ENCODE data around the gene DISC1. TPM values are rescaled to one million over a fixed set of nuclear protein-coding genes. Genes with fewer than 3 reads are reported as not detected.

Gene DISC1
- polyA plus RNA-seq, 1 donor from 2014 or later = 0.84 TPM

DNA sequence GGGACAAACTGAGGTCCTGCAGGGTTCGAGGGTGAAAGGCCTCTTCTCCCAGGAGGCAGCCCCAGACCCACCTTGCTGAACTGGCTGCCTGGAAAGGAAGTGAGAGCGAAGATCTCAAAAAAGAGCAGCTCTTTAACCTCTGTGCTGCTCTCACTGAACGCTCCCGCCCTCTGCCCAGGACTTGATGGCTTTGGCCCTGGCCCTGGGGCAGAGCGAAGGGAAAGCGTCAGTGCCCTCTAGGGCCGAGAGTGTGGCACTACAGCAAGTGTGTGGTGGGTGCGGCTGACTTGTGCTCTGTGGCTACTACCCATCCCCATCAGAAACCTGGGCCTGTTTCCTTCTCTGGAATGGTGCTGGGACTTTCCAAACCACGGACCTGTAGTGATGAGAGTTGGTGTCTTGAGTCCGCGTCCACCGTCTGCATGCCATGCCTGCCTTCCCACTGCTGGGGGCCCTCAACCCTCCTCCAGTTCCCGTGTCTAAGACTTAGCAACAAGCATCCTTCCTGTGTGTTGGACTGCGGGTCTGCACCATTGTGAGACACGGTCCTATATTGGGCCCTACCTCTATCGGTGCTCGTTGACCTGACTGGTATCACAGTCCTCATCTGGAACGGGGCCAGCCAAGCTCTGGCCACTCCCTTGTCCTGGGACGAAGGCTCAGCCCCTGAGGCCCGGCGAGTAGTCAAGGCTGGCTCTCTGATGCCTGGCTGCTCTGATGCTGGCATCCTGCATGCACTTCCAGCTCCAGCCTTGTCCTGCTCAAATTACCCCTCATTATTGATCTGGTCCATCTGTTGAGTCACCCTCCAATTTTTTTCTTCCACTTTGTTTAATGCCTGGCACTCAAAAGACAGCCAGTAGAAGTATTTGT lies 180.3 kb downstream of the DISC1 start:
- no peaks in the 10 kb centered on the region for H3K27me3 ChIP-seq (ENCODE audit: insufficient read depth, low read depth, low read length)
- no peaks in the 10 kb centered on the region for H3K36me3 ChIP-seq (ENCODE audit: insufficient read depth, low read length)
- no peak overlapping the region for H3K27ac ChIP-seq (ENCODE audit: low read length)
- TF ChIP-seq MXI1 (conservative IDR thresholded peaks at IDR 0.05; ENCODE audit: poor library complexity, severe bottlenecking) (no peak), TAF1 (IDR thresholded peaks at IDR 0.05; ENCODE audit: low read depth) (no peak), RAD21 (conservative IDR thresholded peaks at IDR 0.05) (no peak), EP300 (conservative IDR thresholded peaks at IDR 0.05; ENCODE audit: poor library complexity, severe bottlenecking) (no peak), EZH2 (IDR thresholded peaks at IDR 0.05; ENCODE audit: borderline replicate concordance, insufficient read depth, low read length, poor library complexity, severe bottlenecking) (no peak), POLR2AphosphoS5 (IDR thresholded peaks at IDR 0.05) (no peak), SMC3 (conservative IDR thresholded peaks at IDR 0.05; ENCODE audit: poor library complexity) (no peak)
- TF ChIP-seq, protein P1, sequence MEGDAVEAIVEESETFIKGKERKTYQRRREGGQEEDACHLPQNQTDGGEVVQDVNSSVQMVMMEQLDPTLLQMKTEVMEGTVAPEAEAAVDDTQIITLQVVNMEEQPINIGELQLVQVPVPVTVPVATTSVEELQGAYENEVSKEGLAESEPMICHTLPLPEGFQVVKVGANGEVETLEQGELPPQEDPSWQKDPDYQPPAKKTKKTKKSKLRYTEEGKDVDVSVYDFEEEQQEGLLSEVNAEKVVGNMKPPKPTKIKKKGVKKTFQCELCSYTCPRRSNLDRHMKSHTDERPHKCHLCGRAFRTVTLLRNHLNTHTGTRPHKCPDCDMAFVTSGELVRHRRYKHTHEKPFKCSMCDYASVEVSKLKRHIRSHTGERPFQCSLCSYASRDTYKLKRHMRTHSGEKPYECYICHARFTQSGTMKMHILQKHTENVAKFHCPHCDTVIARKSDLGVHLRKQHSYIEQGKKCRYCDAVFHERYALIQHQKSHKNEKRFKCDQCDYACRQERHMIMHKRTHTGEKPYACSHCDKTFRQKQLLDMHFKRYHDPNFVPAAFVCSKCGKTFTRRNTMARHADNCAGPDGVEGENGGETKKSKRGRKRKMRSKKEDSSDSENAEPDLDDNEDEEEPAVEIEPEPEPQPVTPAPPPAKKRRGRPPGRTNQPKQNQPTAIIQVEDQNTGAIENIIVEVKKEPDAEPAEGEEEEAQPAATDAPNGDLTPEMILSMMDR (IDR thresholded peaks at IDR 0.05; ENCODE audit: poor library complexity, severe bottlenecking) = no peak
- TF ChIP-seq, protein P2, sequence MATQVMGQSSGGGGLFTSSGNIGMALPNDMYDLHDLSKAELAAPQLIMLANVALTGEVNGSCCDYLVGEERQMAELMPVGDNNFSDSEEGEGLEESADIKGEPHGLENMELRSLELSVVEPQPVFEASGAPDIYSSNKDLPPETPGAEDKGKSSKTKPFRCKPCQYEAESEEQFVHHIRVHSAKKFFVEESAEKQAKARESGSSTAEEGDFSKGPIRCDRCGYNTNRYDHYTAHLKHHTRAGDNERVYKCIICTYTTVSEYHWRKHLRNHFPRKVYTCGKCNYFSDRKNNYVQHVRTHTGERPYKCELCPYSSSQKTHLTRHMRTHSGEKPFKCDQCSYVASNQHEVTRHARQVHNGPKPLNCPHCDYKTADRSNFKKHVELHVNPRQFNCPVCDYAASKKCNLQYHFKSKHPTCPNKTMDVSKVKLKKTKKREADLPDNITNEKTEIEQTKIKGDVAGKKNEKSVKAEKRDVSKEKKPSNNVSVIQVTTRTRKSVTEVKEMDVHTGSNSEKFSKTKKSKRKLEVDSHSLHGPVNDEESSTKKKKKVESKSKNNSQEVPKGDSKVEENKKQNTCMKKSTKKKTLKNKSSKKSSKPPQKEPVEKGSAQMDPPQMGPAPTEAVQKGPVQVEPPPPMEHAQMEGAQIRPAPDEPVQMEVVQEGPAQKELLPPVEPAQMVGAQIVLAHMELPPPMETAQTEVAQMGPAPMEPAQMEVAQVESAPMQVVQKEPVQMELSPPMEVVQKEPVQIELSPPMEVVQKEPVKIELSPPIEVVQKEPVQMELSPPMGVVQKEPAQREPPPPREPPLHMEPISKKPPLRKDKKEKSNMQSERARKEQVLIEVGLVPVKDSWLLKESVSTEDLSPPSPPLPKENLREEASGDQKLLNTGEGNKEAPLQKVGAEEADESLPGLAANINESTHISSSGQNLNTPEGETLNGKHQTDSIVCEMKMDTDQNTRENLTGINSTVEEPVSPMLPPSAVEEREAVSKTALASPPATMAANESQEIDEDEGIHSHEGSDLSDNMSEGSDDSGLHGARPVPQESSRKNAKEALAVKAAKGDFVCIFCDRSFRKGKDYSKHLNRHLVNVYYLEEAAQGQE (IDR thresholded peaks at IDR 0.05; ENCODE audit: borderline replicate concordance) = no peak
- H3K9me3 ChIP-seq (ENCODE audit: low read length) = no peaks in the 10 kb centered on the region
- H3K9ac ChIP-seq (ENCODE audit: low read length) = no peak overlapping the region
- no peak overlapping the region for H3K4me2 ChIP-seq (ENCODE audit: low read length)
- H3F3A ChIP-seq (ENCODE audit: insufficient read depth, low read length, poor library complexity, severe bottlenecking) = no peaks in the 10 kb centered on the region
- no peaks in the 10 kb centered on the region for H4K20me1 ChIP-seq (ENCODE audit: insufficient read depth)
- no peak overlapping the region for H3K4me3 ChIP-seq (ENCODE audit: low read length)
- H2AFZ ChIP-seq (ENCODE audit: low read depth, low read length) = no peak overlapping the region
- no peaks in the 10 kb centered on the region for H3K79me2 ChIP-seq (replicated peaks; ENCODE audit: insufficient read depth, low read length)
- H3K9me2 ChIP-seq (ENCODE audit: insufficient read depth, low read length) = no peaks in the 10 kb centered on the region

DNA sequence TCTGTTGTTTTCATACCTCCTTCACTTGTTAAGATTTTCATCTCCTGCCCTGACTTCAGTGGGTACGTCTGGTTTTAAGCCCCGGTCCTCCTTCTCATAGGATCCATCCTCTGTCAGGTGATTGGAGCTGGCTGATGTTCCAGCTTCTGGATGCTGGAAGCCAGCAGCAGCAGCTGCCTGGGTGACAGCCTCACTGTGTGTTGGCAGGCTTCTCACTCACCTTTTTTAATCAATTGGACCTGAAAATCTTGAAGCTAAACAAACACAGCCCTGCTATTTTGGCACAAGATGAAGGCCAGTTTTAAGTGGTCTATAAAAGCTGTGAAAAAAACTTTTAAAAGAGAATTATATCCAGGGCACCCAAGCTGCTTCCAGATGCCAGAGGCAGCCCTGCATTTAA lies 181.0 kb downstream of the DISC1 start:
- no peaks in the 10 kb centered on the region for H4K20me1 ChIP-seq (ENCODE audit: insufficient read depth)
- TF ChIP-seq EZH2 (IDR thresholded peaks at IDR 0.05; ENCODE audit: borderline replicate concordance, insufficient read depth, low read length, poor library complexity, severe bottlenecking) (no peak), RAD21 (conservative IDR thresholded peaks at IDR 0.05) (no peak), POLR2AphosphoS5 (IDR thresholded peaks at IDR 0.05) (no peak), MXI1 (conservative IDR thresholded peaks at IDR 0.05; ENCODE audit: poor library complexity, severe bottlenecking) (no peak), EP300 (conservative IDR thresholded peaks at IDR 0.05; ENCODE audit: poor library complexity, severe bottlenecking) (no peak), SMC3 (conservative IDR thresholded peaks at IDR 0.05; ENCODE audit: poor library complexity) (no peak), TAF1 (IDR thresholded peaks at IDR 0.05; ENCODE audit: low read depth) (no peak)
- TF ChIP-seq, protein P1 (IDR thresholded peaks at IDR 0.05; ENCODE audit: poor library complexity, severe bottlenecking) = no peak
- TF ChIP-seq, protein P2 (IDR thresholded peaks at IDR 0.05; ENCODE audit: borderline replicate concordance) = no peak
- H3K9me3 ChIP-seq (ENCODE audit: low read length) = no peaks in the 10 kb centered on the region
- H3K79me2 ChIP-seq (replicated peaks; ENCODE audit: insufficient read depth, low read length) = no peaks in the 10 kb centered on the region
- H2AFZ ChIP-seq (ENCODE audit: low read depth, low read length) = no peak overlapping the region
- H3F3A ChIP-seq (ENCODE audit: insufficient read depth, low read length, poor library complexity, severe bottlenecking) = no peaks in the 10 kb centered on the region
- H3K4me3 ChIP-seq (ENCODE audit: low read length) = no peak overlapping the region
- H3K9ac ChIP-seq (ENCODE audit: low read length) = no peak overlapping the region
- no peaks in the 10 kb centered on the region for H3K9me2 ChIP-seq (ENCODE audit: insufficient read depth, low read length)
- H3K36me3 ChIP-seq (ENCODE audit: insufficient read depth, low read length) = no peaks in the 10 kb centered on the region
- no peaks in the 10 kb centered on the region for H3K27me3 ChIP-seq (ENCODE audit: insufficient read depth, low read depth, low read length)
- H3K4me2 ChIP-seq (ENCODE audit: low read length) = no peak overlapping the region
- no peak overlapping the region for H3K27ac ChIP-seq (ENCODE audit: low read length)

All from neural cell (in vitro differentiated cells).